Tibial nerve (tissue), 4 donors: ENCODE data around the gene FCGR3A. TPM values are rescaled to one million over a fixed set of nuclear protein-coding genes. Genes with fewer than 3 reads are reported as not detected.

Experiments used
- DNase-seq, 2 donors: peaks; one replicate each; pipeline ENCODE4 v3.0.0-alpha.2; 2019; ENCODE audit warnings: low spot score in 2 of 2
- H3K27ac ChIP-seq, 4 donors: fragments of 200-600 bp; sonication (generic) in 3 of 4; one replicate each; pipeline ENCODE4 v1.5.1; 2017 to 2019; ENCODE audit warnings: mild to moderate bottlenecking in 1 of 4
- H3K27me3 ChIP-seq, 2 donors: fragments of 200-600 bp; sonication (generic) in 1 of 2; one replicate each; pipeline versions ENCODE4 v1.5.1 to v1.6.0; 2017 to 2019
- H3K36me3 ChIP-seq, 3 donors: fragments of 200-600 bp; sonication (generic); one replicate each; pipeline ENCODE4 v1.5.1; 2018 to 2019
- H3K4me1 ChIP-seq, 4 donors: fragments of 200-600 bp; sonication (generic) in 3 of 4; one replicate each; pipeline ENCODE4 v1.5.1; 2017 to 2019
- H3K4me3 ChIP-seq, 4 donors: fragments of 200-600 bp; sonication (generic) in 3 of 4; one replicate each; pipeline ENCODE4 v1.5.1; 2017 to 2019; ENCODE audit warnings: mild to moderate bottlenecking in 1 of 4, moderate library complexity in 1 of 4
- H3K9me3 ChIP-seq, 4 donors: fragments of 200-600 bp; sonication (generic) in 3 of 4; one replicate each; pipeline ENCODE4 v1.5.1; 2017 to 2019
- CTCF ChIP-seq, 5 experiments: fragments of 200-600 bp in 3 of 5; fragments of 450-650 bp in 2 of 5; sonication (generic) in 3 of 5; IDR thresholded peaks; one replicate each; pipeline ENCODE4 v1.5.1; 2016 to 2019; ENCODE audit warnings: antibody characterized with exemption in 5 of 5, mild to moderate bottlenecking in 3 of 5, moderate library complexity in 2 of 5
- EP300 ChIP-seq, 2 donors: sonication (generic); formaldehyde crosslinking; IDR thresholded peaks; one replicate each; pipeline ENCODE4 v1.6.1; 2017; ENCODE audit warnings: antibody characterized with exemption in 2 of 2, mild to moderate bottlenecking in 1 of 2
- POLR2A ChIP-seq, 2 donors: fragments of 450-650 bp; IDR thresholded peaks; one replicate each; pipeline ENCODE4 v1.6.1; 2017; ENCODE audit warnings: antibody characterized with exemption in 2 of 2, mild to moderate bottlenecking in 2 of 2, moderate library complexity in 2 of 2
- WGBS, 2 donors: methylation state at CpG; one replicate each; pipeline ENCODE4 v1.1.5; 2018; 5-methylcytosine and 5-hydroxymethylcytosine counted together
- total RNA-seq, 4 donors: library from RNA; depleted of rRNA; stranded (reverse); fragments of >200 nt; gene quantifications; one replicate each; pipeline ENCODE4 v1.1.0, GENCODE V29; 2016

FCGR3A gene
- total RNA-seq, 4 donors from 2014 or later, result 9.4 to 31.2 (median 22.1) TPM

GRCh38 chr1:161499099-161500039, 50.2 kb downstream of the FCGR3A start:
- TF ChIP-seq EP300 (IDR thresholded peaks at IDR 0.05) (peak; percentile 52 to 79), CTCF (IDR thresholded peaks at IDR 0.05) (no peak), POLR2A (IDR thresholded peaks at IDR 0.05) (no peak)
- 81 to 85% methylated on average over 8 of the region's 8 CpGs for WGBS, 2 donors
- Histone ChIP-seq H3K9me3 (no peaks in the 10 kb centered on the region), H3K4me3 (no peak overlapping the region), H3K36me3 (no peaks in the 10 kb centered on the region), H3K4me1 (peaks cover 0 to 4% (median 0%) of the 10 kb centered on the region in 4 donors), H3K27me3 (no peaks in the 10 kb centered on the region), H3K27ac (peak overlapping the region in 2 of 4 donors; percentile 44 to 64)
- DNase-seq, result peak in 1 of 2 donors; percentile 40

- no peaks in the 10 kb centered on the region for H3K36me3 ChIP-seq
- H3K4me3 ChIP-seq, result no peak overlapping the region
- peak overlapping the region in 1 of 4 donors; percentile 44 for H3K27ac ChIP-seq
- DNase-seq, result no peak
- peaks cover 0 to 4% (median 0%) of the 10 kb centered on the region in 4 donors for H3K4me1 ChIP-seq
- no peak for TF ChIP-seq POLR2A (IDR thresholded peaks at IDR 0.05)
- no peak for TF ChIP-seq CTCF (IDR thresholded peaks at IDR 0.05)
- TF ChIP-seq EP300 (IDR thresholded peaks at IDR 0.05), result no peak
- H3K9me3 ChIP-seq, result no peaks in the 10 kb centered on the region
- no peaks in the 10 kb centered on the region for H3K27me3 ChIP-seq
- WGBS, 2 donors, result 45 to 88% methylated on average over 2 of the region's 2 CpGs
Observed at GRCh38 chr1:161498646-161499045, 51.0 kb downstream of the FCGR3A start.

GRCh38 chr1:161497961-161498360, 51.7 kb downstream of the FCGR3A start:
- no peaks in the 10 kb centered on the region for H3K9me3 ChIP-seq
- H3K4me1 ChIP-seq, result peaks cover 0 to 4% (median 0%) of the 10 kb centered on the region in 4 donors
- H3K27ac ChIP-seq, result no peak overlapping the region
- TF ChIP-seq POLR2A (IDR thresholded peaks at IDR 0.05), result no peak
- no peak for TF ChIP-seq EP300 (IDR thresholded peaks at IDR 0.05)
- TF ChIP-seq CTCF (IDR thresholded peaks at IDR 0.05), result no peak
- WGBS, 2 donors, result 80 to 90% methylated on average over 1 of the region's 1 CpG
- no peaks in the 10 kb centered on the region for H3K36me3 ChIP-seq
- no peaks in the 10 kb centered on the region for H3K27me3 ChIP-seq
- DNase-seq, result no peak
- no peak overlapping the region for H3K4me3 ChIP-seq

GRCh38 chr1:161495490-161495889, 54.1 kb downstream of the FCGR3A start:
- Histone ChIP-seq H3K36me3 (no peaks in the 10 kb centered on the region), H3K4me1 (peaks cover 0 to 4% (median 2%) of the 10 kb centered on the region in 4 donors), H3K27me3 (peaks cover 0 to 7% of the 10 kb centered on the region in 2 donors), H3K4me3 (no peak overlapping the region), H3K9me3 (no peaks in the 10 kb centered on the region), H3K27ac (no peak overlapping the region)
- no peak for DNase-seq
- TF ChIP-seq EP300 (IDR thresholded peaks at IDR 0.05), result no peak
- TF ChIP-seq POLR2A (IDR thresholded peaks at IDR 0.05), result no peak
- TF ChIP-seq CTCF (IDR thresholded peaks at IDR 0.05), result no peak

GRCh38 chr1:161494091-161494735, 55.4 kb downstream of the FCGR3A start:
- Histone ChIP-seq H3K36me3 (no peaks in the 10 kb centered on the region), H3K27me3 (peaks cover 0 to 7% of the 10 kb centered on the region in 2 donors), H3K9me3 (no peaks in the 10 kb centered on the region), H3K4me3 (no peak overlapping the region), H3K4me1 (peaks cover 0 to 4% (median 2%) of the 10 kb centered on the region in 4 donors), H3K27ac (no peak overlapping the region)
- DNase-seq, result no peak
- TF ChIP-seq EP300 (IDR thresholded peaks at IDR 0.05) (no peak), CTCF (IDR thresholded peaks at IDR 0.05) (no peak), POLR2A (IDR thresholded peaks at IDR 0.05) (no peak)
- WGBS, 2 donors, result 47 to 48% methylated on average over 3 of the region's 3 CpGs
